Esophagus squamous epithelium (tissue), 5 donors: ENCODE measurements around the gene SEC23A. TPM values are rescaled to one million over a fixed set of nuclear protein-coding genes. Genes with fewer than 3 reads are reported as not detected.
"Not testable (repeated sequence)": the region's sequence is repeated elsewhere in the genome, so short reads cannot be mapped to it uniquely, and the experiment has no call there.

Experiments
- DNase-seq: peaks from one replicate; lab custom pipeline; 2025; lab: John Stamatoyannopoulos, UW
- H3K27ac ChIP-seq, 4 donors: fragments of 200-600 bp; sonication (generic); one replicate each; pipeline ENCODE4 v1.5.1; 2016 to 2019; ENCODE audit warnings: mild to moderate bottlenecking in 1 of 4
- H3K27me3 ChIP-seq, 4 donors: fragments of 200-600 bp; sonication (generic); 1 replicate in 3 of 4; 2 replicates in 1 of 4; pipeline versions ENCODE4 v1.5.1 to v1.6.0; 2017 to 2021; ENCODE audit warnings: antibody characterized with exemption in 1 of 4
- H3K36me3 ChIP-seq, 3 donors: fragments of 200-600 bp; sonication (generic); one replicate each; pipeline ENCODE4 v1.5.1; 2016 to 2019
- H3K4me1 ChIP-seq, 3 donors: fragments of 200-600 bp; sonication (generic); one replicate each; pipeline ENCODE4 v1.5.1; 2017 to 2019
- H3K4me3 ChIP-seq, 4 donors: fragments of 200-600 bp; sonication (generic); 1 replicate in 3 of 4; 2 replicates in 1 of 4; pipeline ENCODE4 v1.5.1; 2016 to 2019; ENCODE audit warnings: mild to moderate bottlenecking in 2 of 4, moderate library complexity in 1 of 4
- H3K9me3 ChIP-seq, 3 donors: fragments of 200-600 bp; sonication (generic); one replicate each; pipeline ENCODE4 v1.5.1; 2016 to 2019
- CTCF ChIP-seq, 6 experiments: fragments of 450-650 bp in 4 of 6; fragments of 200-600 bp in 2 of 6; sonication (generic) in 2 of 6; IDR thresholded peaks; one replicate each; pipeline ENCODE4 v1.5.1; 2016 to 2019; ENCODE audit warnings: antibody characterized with exemption in 6 of 6, mild to moderate bottlenecking in 4 of 6, moderate library complexity in 4 of 6
- POLR2A ChIP-seq, 4 donors: fragments of 450-650 bp; IDR thresholded peaks; one replicate each; pipeline ENCODE4 v1.6.1; 2017; ENCODE audit warnings: antibody characterized with exemption in 4 of 4, mild to moderate bottlenecking in 4 of 4, moderate library complexity in 3 of 4
- WGBS, 2 donors: methylation state at CpG; one replicate each; pipeline ENCODE4 v1.1.5; 2018; 5-methylcytosine and 5-hydroxymethylcytosine counted together
- intact Hi-C: fragments of 100-400 bp; cut with DNase I; formaldehyde crosslinking; loops from one replicate; pipeline ENCODE4 v1.15.0; 2022
- total RNA-seq, 4 donors: library from RNA; depleted of rRNA; stranded (reverse); fragments of >200 nt; gene quantifications; one replicate each; pipeline ENCODE4 v1.1.0, GENCODE V29; 2016
- donor health status: DM: yes; HTN: yes; CAD: no.

SEC23A gene
- total RNA-seq, 4 donors from 2014 or later, result 25.1 to 52.5 (median 42.2) TPM

- Histone ChIP-seq H3K36me3 (no peaks in the 10 kb centered on the region), H3K4me3 (no peak overlapping the region), H3K27ac (no peak overlapping the region), H3K4me1 (peaks cover 0 to 12% (median 0%) of the 10 kb centered on the region in 3 donors), H3K27me3 (no peaks in the 10 kb centered on the region), H3K9me3 (no peaks in the 10 kb centered on the region)
- no peak for DNase-seq
- TF ChIP-seq POLR2A (IDR thresholded peaks at IDR 0.05), result no peak
- peak in 5 of 6 experiments; percentile 54 to 76 (median 65) for TF ChIP-seq CTCF (IDR thresholded peaks at IDR 0.05)
- intact Hi-C loops, result loop anchor here (10.0 kb wide), 1 partner anchor 291 kb away; no protein-coding TSS in a partner anchor
- WGBS, 2 donors, result 30 to 33% methylated on average over 5 of the region's 5 CpGs
These were observed 87.6 kb downstream of the SEC23A start for GRCh38 chr14:39015360-39015961.

DNA sequence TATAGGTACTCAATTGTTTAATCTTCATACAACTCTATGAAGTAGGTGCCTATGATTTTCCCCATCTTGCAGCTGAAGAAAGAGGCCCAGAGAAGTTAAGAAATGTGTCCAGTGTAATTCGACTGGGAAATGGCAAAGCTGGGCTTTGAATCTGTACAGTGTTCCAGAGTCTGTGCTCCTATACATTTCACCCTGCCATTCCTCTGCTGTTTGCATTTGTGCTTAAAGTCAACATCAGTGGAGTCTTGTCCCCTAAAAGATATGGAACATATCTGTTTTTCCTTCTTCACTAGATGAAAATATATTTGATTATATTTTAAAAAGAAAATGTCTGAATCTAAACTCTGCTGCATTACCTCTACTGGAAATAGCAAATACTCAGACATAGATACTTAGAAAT is 88.6 kb downstream of the SEC23A start:
- Histone ChIP-seq H3K4me3 (no peak overlapping the region), H3K36me3 (no peaks in the 10 kb centered on the region), H3K27ac (no peak overlapping the region), H3K4me1 (peaks cover 0 to 12% (median 0%) of the 10 kb centered on the region in 3 donors), H3K9me3 (no peaks in the 10 kb centered on the region), H3K27me3 (no peaks in the 10 kb centered on the region)
- TF ChIP-seq CTCF (IDR thresholded peaks at IDR 0.05) (no peak), POLR2A (IDR thresholded peaks at IDR 0.05) (no peak)
- WGBS, 2 donors, result 71 to 85% methylated on average over 1 of the region's 1 CpG
- DNase-seq, result no peak
- intact Hi-C loops, result loop anchor here (10.0 kb wide), 1 partner anchor 290 kb away; no protein-coding TSS in a partner anchor

DNA sequence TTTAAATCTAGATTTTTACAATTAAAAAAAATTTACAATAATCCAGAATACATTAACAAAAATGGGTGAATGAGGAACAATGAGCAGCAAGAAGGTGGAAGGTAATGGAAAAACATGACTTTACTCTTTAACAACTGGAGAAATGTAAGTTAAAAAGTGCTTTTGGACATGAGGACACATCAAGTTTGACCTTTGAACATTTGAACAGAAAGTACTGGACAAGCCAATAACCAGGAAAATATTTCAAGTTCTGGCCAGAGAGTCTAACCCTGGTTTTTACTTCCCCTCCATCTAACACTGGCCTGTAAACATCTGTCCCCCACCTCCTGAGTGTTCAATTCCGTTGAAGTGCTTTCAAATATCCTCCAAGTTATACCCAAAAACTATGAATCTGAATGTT is 94.1 kb downstream of the SEC23A start:
- H3K27ac ChIP-seq, H3K27me3 ChIP-seq, DNase-seq, H3K36me3 ChIP-seq, intact Hi-C loops, H3K4me1 ChIP-seq, H3K4me3 ChIP-seq, H3K9me3 ChIP-seq: not testable (repeated sequence)
- 58 to 76% methylated on average over 1 of the region's 1 CpG for WGBS, 2 donors

DNA sequence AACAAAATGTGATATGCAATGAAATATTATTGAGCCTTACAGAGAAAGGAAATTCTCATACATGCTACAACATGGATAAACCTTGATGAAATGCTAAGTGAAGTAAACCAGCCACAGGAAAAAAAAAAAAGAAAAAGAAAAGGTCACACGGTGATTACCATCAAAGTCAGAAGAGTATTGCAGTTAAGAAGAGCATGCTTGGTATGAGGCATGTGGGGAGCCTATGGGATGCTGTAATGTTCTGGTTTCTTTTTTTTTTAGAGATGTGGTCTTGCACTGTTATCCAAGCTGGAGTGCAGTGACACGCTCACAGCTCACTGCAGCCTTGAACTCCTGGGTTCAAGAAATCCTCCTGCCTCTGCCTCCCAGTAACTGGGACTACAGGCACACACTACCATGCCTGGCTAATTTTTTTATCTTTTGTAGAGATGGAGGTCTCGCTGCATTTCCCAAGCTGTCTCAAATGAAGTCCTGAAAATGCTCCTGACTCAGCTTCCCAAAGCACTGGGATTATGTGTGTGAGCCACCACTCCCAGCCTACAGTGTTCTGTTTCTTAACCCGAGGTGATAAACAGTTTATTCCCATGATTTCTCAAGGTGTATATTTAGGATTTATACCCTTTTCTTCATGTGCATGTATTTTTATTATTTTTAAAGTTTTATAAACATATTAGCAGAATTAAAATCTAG is 96.2 kb downstream of the SEC23A start:
- no peaks in the 10 kb centered on the region for H3K27me3 ChIP-seq
- H3K27ac ChIP-seq, result no peak overlapping the region
- DNase-seq, result no peak
- H3K36me3 ChIP-seq, result no peaks in the 10 kb centered on the region
- 75 to 81% methylated on average over 4 of the region's 4 CpGs for WGBS, 2 donors
- intact Hi-C loops, result no loop called here
- no peaks in the 10 kb centered on the region for H3K4me1 ChIP-seq
- no peaks in the 10 kb centered on the region for H3K9me3 ChIP-seq
- H3K4me3 ChIP-seq, result no peak overlapping the region
- TF ChIP-seq POLR2A (IDR thresholded peaks at IDR 0.05) (no peak), CTCF (IDR thresholded peaks at IDR 0.05) (no peak)

DNA sequence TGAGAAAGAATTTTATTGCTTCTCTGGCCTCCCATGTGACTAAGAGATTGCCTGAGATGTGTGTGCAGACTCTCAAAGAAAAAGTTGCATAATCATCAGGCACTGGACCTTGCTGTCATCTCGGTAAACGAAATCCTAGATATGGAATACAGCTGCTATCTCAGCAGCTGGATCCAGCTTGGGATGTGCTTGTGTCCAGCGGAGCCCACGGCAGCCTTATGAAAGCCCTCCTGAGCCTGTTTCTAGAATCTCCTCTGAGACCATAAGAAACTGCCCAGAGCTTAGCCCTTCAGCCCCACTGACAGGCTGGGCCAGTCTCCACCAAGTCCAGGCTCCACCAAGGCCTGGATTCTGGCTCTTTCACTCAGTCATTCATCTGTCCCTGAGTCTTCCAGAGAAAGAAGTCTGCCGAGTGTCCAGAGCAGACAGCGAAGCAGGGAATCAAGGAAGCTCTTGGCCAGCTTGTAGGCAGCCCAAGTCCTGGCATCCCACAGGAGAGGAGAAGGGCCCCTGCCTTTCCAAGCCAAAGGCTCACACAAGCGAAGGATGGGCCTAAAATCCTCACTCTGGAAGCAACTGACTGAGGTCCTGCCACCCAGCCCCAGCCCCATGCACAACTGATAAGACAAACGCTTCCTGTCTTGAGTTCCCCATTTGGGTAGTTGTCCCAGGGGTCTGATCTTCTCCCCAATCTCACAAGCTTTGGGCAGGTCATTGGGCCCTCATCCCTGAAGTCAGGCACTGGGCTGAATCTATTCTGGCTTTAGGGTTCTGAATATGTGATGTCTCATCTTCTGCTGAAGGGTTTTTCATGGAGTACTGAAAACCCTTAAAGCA is 97.8 kb downstream of the SEC23A start:
- WGBS, 2 donors, result 64 to 89% methylated on average over 4 to 5 of the region's 8 CpGs
- no peaks in the 10 kb centered on the region for H3K9me3 ChIP-seq
- H3K27me3 ChIP-seq, result no peaks in the 10 kb centered on the region
- no peak overlapping the region for H3K4me3 ChIP-seq
- no peak for DNase-seq
- H3K27ac ChIP-seq, result peak overlapping the region in 1 of 4 donors; percentile 45
- no peaks in the 10 kb centered on the region for H3K4me1 ChIP-seq
- TF ChIP-seq POLR2A (IDR thresholded peaks at IDR 0.05), result no peak
- TF ChIP-seq CTCF (IDR thresholded peaks at IDR 0.05), result no peak
- no peaks in the 10 kb centered on the region for H3K36me3 ChIP-seq
- intact Hi-C loops, result no loop called here
